HG03039 (cell line): Measurements from ENCODE around the gene DNAJB13.

Experiments used
- ATAC-seq: cut with Tn5 transposase; IDR thresholded peaks from one replicate; pipeline ENCODE4 v1.9.1; 2021; ENCODE audit warnings: mild to moderate bottlenecking, moderate library complexity; ENCODE audit not compliant: unreplicated experiment

Gene DNAJB13

GRCh38 chr11:74012074-74012809 is 61.4 kb downstream of the DNAJB13 start:
- no peak for ATAC-seq

GRCh38 chr11:74013141-74013540 is 62.3 kb downstream of the DNAJB13 start:
- ATAC-seq = no peak

- no peak for ATAC-seq
Observed at GRCh38 chr11:74014880-74015279, 64.1 kb downstream of the DNAJB13 start.

- ATAC-seq = no peak
Observed at GRCh38 chr11:74015919-74016684, 65.3 kb downstream of the DNAJB13 start.

GRCh38 chr11:74017631-74018030 is 66.8 kb downstream of the DNAJB13 start:
- no peak for ATAC-seq

- no peak for ATAC-seq
Observed at GRCh38 chr11:74018331-74019005, 67.6 kb downstream of the DNAJB13 start.

- ATAC-seq = no peak
Observed at GRCh38 chr11:74019104-74019738, 68.4 kb downstream of the DNAJB13 start.

- ATAC-seq = no peak
Observed at GRCh38 chr11:74019860-74020259, 69.0 kb downstream of the DNAJB13 start.
